G401.6 (cell line): Measurements from ENCODE around the gene VSIG10L2.
"Not testable (repeated sequence)": the region's sequence is repeated elsewhere in the genome, so short reads cannot be mapped to it uniquely, and the experiment has no call there.

Source experiments
- FAIRE-seq: peaks from 2 replicates; lab custom pipeline; 2012; peaks lifted over from hg19 to GRCh38; lab: Jason Lieb, UNC

VSIG10L2 gene

GRCh38 chr11:125971618-125972017 lies 25.8 kb downstream of the VSIG10L2 start:
- no peak for FAIRE-seq

DNA sequence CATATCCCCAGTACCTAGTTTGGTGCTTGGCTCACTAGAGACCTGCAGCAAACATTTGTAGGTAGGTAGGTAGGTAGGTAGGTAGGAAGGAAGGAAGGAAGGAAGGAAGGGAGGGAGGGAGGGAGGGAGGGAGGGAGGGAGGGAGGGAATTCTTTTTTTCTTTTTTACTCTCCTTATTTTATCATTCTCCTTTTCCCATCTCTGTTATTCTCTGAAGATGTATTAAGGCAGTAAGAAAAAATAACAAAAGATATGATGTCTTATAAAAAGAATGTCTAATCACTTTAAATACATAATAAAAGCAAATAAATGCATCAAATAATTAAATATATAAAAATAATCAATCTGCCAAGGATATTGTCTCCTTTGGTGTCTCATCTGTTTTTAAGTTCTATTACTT lies 28.4 kb downstream of the VSIG10L2 start:
- FAIRE-seq: no peak

GRCh38 chr11:125975634-125976033 lies 29.8 kb downstream of the VSIG10L2 start:
- no peak for FAIRE-seq

GRCh38 chr11:125976156-125976555 lies 30.3 kb downstream of the VSIG10L2 start:
- no peak for FAIRE-seq

- FAIRE-seq: no peak
Observed at GRCh38 chr11:125977333-125977732, 31.5 kb downstream of the VSIG10L2 start.

- FAIRE-seq: no peak
Observed at GRCh38 chr11:125978181-125978716, 32.4 kb downstream of the VSIG10L2 start.

- FAIRE-seq: no peak
Observed at GRCh38 chr11:125978778-125979407, 33.0 kb downstream of the VSIG10L2 start.

DNA sequence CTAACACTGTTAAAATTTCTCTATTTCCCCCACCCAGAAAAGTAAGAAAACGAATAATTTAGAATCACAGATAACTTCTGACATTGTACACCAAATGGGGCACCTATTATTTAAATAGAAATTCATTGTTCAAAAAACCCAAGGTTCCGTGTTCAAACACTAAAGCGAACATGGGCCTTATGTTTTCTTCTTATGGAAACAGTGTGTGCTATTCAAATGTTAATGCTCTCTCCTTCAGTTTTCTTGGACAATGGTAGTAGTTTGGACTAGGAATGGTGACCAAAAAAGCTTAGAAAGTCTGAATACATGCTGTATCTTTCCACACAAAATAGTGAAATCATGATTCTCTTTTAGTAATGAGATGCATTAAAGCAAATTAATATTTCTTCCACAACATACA lies 33.7 kb downstream of the VSIG10L2 start:
- no peak for FAIRE-seq

DNA sequence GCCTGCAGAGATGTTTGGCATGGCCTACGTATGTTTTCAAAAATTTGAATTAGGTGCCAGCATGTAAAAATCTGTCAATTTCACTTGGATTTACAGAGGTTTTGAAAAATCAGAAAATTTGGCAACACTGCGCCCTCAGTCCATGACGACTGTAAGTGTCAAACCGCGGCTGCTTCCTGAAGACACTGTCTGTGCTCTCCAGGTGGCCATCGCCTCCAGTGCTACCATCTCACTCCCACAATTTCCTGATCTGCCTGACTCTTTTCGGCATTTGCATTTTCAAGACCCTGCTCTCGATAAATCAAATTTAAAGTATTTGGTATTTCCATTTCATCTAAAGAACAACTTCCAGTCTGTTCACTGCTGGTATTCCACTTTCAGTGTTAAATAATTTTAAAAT lies 34.6 kb downstream of the VSIG10L2 start:
- no peak for FAIRE-seq

GRCh38 chr11:125982348-125982730 lies 36.5 kb downstream of the VSIG10L2 start:
- no peak for FAIRE-seq

- not testable (repeated sequence) for FAIRE-seq
Observed at GRCh38 chr11:125985956-125986355, 40.1 kb downstream of the VSIG10L2 start.

- FAIRE-seq: no peak
Observed at GRCh38 chr11:125987066-125987641, 41.3 kb downstream of the VSIG10L2 start.

GRCh38 chr11:125990244-125990643 lies 44.4 kb downstream of the VSIG10L2 start:
- no peak for FAIRE-seq

GRCh38 chr11:125992893-125993292 lies 47.0 kb downstream of the VSIG10L2 start:
- FAIRE-seq: no peak

DNA sequence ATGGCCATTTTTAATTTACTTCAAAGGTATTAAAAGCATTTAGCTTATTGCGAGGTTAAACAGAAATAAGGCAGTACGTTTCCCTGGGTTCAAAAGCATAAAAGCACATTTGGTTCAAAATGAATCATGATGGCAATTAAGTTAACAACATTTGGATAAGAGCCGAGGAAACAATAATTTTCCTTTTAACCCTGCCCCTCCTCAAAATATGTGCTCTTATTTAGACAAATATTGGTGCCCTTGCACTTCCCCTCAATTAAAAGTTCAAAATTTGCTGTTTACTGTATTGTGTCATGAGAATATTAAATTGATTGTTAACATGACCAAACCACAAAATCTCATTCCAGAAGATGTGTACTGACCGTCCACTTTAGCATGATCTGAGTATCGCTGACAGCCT lies 48.7 kb downstream of the VSIG10L2 start:
- no peak for FAIRE-seq

DNA sequence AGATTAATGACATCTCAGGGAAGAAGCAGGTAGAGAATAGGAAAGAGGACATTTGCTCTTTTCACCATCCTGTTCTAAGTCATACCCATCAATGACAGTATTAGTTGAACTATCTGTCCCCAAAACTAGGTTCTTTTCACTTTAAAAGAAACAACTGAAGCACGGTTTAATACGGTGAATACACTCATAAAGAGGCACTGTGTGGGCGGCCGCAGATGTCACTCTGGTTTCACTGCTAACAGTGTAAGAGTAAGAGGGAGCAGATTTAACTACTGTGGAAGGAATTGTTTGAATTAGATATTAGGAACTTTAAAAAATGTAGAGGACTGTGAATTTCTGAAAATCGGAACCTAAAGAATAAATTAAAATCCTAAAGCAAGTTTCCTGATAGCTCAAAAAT lies 49.5 kb downstream of the VSIG10L2 start:
- FAIRE-seq: no peak

GRCh38 chr11:125998267-125998666 lies 52.4 kb downstream of the VSIG10L2 start:
- FAIRE-seq: no peak

- FAIRE-seq: no peak
Observed at GRCh38 chr11:125999234-125999880, 53.5 kb downstream of the VSIG10L2 start.

DNA sequence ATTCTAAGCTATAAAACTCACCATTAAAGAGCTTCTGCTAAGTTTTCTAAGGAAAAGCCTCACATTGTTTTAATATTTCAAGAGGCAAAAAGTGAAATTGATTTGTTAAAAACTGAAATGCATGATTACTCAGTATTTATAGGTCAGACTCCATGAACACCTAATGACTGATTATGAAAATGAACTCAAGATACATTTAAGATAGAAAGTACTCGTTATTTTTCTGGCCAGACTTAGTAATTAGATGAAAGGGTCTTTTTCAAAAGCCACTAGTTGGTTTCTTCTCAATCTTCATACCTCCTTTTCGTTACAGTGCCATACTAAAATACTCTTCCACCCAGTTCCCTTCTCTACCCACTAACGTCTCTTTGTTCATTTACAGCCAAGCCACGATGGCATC lies 56.3 kb downstream of the VSIG10L2 start:
- no peak for FAIRE-seq
